Gastrocnemius medialis (tissue), 4 donors: ENCODE measurements around the gene SEMA7A.

Experiments
- POLR2A ChIP-seq, 2 donors: fragments of 450-650 bp; IDR thresholded peaks; one replicate each; pipeline ENCODE4 v1.6.1; 2017; ENCODE audit warnings: antibody characterized with exemption in 2 of 2, mild to moderate bottlenecking in 2 of 2, moderate library complexity in 2 of 2
- TF ChIP-seq, protein P1 (sequence below), 5 experiments: fragments of 450-650 bp in 3 of 5; fragments of 200-600 bp in 2 of 5; sonication (generic) in 2 of 5; IDR thresholded peaks in 4 of 5; conservative IDR thresholded peaks in 1 of 5; 1 replicate in 4 of 5; 2 replicates in 1 of 5; pipeline ENCODE4 v1.5.1; 2016 to 2019; ENCODE audit warnings: antibody characterized with exemption in 5 of 5, mild to moderate bottlenecking in 3 of 5, moderate library complexity in 3 of 5

- TF ChIP-seq, protein P1, sequence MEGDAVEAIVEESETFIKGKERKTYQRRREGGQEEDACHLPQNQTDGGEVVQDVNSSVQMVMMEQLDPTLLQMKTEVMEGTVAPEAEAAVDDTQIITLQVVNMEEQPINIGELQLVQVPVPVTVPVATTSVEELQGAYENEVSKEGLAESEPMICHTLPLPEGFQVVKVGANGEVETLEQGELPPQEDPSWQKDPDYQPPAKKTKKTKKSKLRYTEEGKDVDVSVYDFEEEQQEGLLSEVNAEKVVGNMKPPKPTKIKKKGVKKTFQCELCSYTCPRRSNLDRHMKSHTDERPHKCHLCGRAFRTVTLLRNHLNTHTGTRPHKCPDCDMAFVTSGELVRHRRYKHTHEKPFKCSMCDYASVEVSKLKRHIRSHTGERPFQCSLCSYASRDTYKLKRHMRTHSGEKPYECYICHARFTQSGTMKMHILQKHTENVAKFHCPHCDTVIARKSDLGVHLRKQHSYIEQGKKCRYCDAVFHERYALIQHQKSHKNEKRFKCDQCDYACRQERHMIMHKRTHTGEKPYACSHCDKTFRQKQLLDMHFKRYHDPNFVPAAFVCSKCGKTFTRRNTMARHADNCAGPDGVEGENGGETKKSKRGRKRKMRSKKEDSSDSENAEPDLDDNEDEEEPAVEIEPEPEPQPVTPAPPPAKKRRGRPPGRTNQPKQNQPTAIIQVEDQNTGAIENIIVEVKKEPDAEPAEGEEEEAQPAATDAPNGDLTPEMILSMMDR (IDR thresholded peaks at IDR 0.05 in 4 of 5, conservative IDR thresholded peaks at IDR 0.05 in 1 of 5) = no peak
- no peak for TF ChIP-seq POLR2A (IDR thresholded peaks at IDR 0.05)
These were observed 38.2 kb downstream of the SEMA7A start for GRCh38 chr15:74395319-74396145.
